ENCODE data around the gene ZNHIT3.

DNA sequence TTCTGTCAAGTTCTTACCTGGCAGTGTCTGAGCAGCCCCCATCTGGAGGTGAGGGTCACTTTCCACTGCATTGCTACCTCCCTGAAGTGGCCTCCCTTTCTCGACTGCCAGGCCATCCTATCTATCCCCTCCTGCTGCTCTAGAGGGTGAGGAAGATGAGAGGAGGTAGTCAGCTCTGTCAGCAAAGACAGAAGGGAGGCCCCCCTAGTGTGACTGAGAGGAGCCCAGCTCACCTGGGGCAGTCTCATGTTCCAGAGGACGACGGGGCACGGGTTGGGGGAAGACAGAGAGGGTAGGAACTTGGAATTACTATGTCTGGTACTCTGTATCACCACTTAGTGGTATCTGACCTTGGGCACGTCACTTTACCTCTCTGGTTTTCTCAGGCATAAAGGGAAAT is 26.2 kb downstream of the ZNHIT3 start:
- TF ChIP-seq, protein P1, sequence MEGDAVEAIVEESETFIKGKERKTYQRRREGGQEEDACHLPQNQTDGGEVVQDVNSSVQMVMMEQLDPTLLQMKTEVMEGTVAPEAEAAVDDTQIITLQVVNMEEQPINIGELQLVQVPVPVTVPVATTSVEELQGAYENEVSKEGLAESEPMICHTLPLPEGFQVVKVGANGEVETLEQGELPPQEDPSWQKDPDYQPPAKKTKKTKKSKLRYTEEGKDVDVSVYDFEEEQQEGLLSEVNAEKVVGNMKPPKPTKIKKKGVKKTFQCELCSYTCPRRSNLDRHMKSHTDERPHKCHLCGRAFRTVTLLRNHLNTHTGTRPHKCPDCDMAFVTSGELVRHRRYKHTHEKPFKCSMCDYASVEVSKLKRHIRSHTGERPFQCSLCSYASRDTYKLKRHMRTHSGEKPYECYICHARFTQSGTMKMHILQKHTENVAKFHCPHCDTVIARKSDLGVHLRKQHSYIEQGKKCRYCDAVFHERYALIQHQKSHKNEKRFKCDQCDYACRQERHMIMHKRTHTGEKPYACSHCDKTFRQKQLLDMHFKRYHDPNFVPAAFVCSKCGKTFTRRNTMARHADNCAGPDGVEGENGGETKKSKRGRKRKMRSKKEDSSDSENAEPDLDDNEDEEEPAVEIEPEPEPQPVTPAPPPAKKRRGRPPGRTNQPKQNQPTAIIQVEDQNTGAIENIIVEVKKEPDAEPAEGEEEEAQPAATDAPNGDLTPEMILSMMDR (IDR thresholded peaks at IDR 0.05) = no peak
- TF ChIP-seq GATA3 (IDR thresholded peaks at IDR 0.05; ENCODE audit: borderline replicate concordance) (no peak), BHLHE40 (IDR thresholded peaks at IDR 0.05; ENCODE audit: low read depth, low read length) (no peak)
